Fibroblast of mammary gland (primary cell): ENCODE measurements around the gene GUCA1A.
"Not testable (repeated sequence)": the region's sequence is repeated elsewhere in the genome, so short reads cannot be mapped to it uniquely, and the experiment has no call there.

ENCODE experiments used
- DNase-seq: peaks from one replicate; pipeline ENCODE4 v3.0.0-alpha.2; 2010; ENCODE audit warnings: low read depth
- H3K4me3 ChIP-seq: 2 replicates; pipeline ENCODE4 v1.5.1; 2011; ENCODE audit warnings: low read depth, mild to moderate bottlenecking, low read length, moderate library complexity; ENCODE audit not compliant: control insufficient read depth
- CTCF ChIP-seq: conservative IDR thresholded peaks from 2 replicates; pipeline ENCODE4 v1.5.1; 2011; ENCODE audit warnings: low read depth, low read length, inconsistent platforms; ENCODE audit not compliant: control insufficient read depth, insufficient read depth

GUCA1A gene

GRCh38 chr6:42195415-42195814 lies 22.3 kb downstream of the GUCA1A start:
- no peak for TF ChIP-seq CTCF
- H3K4me3 ChIP-seq, result no peak overlapping the region
- DNase-seq, result no peak

- TF ChIP-seq CTCF, result no peak
- DNase-seq, result peak; percentile 92
- no peak overlapping the region for H3K4me3 ChIP-seq
These were observed 24.6 kb downstream of the GUCA1A start for GRCh38 chr6:42197555-42198362.

- DNase-seq, result peak; percentile 88
- H3K4me3 ChIP-seq, result no peak overlapping the region
- TF ChIP-seq CTCF, result no peak
These were observed 26.2 kb downstream of the GUCA1A start for GRCh38 chr6:42199106-42199981.

- peak; percentile 98 for DNase-seq
These were observed 26.9 kb downstream of the GUCA1A start for GRCh38 chr6:42200035-42200434.

GRCh38 chr6:42201382-42201781 lies 28.2 kb downstream of the GUCA1A start:
- no peak overlapping the region for H3K4me3 ChIP-seq
- peak; percentile 36 for DNase-seq
- no peak for TF ChIP-seq CTCF

More at GRCh38 chr6:42200035-42200434, 26.9 kb downstream of the GUCA1A start:
- no peak overlapping the region for H3K4me3 ChIP-seq
- TF ChIP-seq CTCF, result no peak

- DNase-seq, H3K4me3 ChIP-seq: not testable (repeated sequence)
These were observed 29.2 kb downstream of the GUCA1A start for GRCh38 chr6:42202131-42202915.
